B cell (primary cell): Measurements from ENCODE around the gene VPS41. TPM values are rescaled to one million over a fixed set of nuclear protein-coding genes. Genes with fewer than 3 reads are reported as not detected.

Experiments
- ATAC-seq: fragments of 200-7000 bp; cut with Tn5 transposase; one replicate; pipeline ENCODE4 v1.10.0; 2021; ENCODE audit warnings: low read depth, mild to moderate bottlenecking, moderate number of reproducible peaks, moderate library complexity
- CTCF ChIA-PET: fragments of 350-600 bp; sonication (Branson Sonifier 250); formaldehyde crosslinking; loops from one replicate; lab custom pipeline; 2021; ENCODE audit warnings: antibody characterized with exemption, inconsistent platforms; lab: Charles Lee
- POLR2A ChIA-PET: fragments of 350-600 bp; sonication (Branson Sonifier 250); formaldehyde crosslinking; loops from one replicate; lab custom pipeline; 2021; ENCODE audit warnings: antibody characterized with exemption; lab: Charles Lee
- DNase-seq: peaks from one replicate; pipeline ENCODE4 v3.0.0; 2013
- H2AFZ ChIP-seq: 2 replicates; pipeline ENCODE4 v1.6.1; 2012; ENCODE audit warnings: mild to moderate bottlenecking, low read depth, low read length; ENCODE audit not compliant: insufficient read depth, poor library complexity, severe bottlenecking
- H3K27ac ChIP-seq, 2 donors: 1 replicate in 1 of 2; 2 replicates in 1 of 2; pipeline ENCODE4 v1.5.1; 2012 to 2013; ENCODE audit warnings: low read length in 2 of 2, mild to moderate bottlenecking in 2 of 2, moderate library complexity in 1 of 2
- H3K27me3 ChIP-seq, 4 experiments: fragments of 200-600 bp in 1 of 4; sonication (generic) in 1 of 4; replicated peaks in 1 of 4; 1 replicate in 2 of 4; 2 replicates in 2 of 4; pipeline versions ENCODE4 v1.6.1 to v1.7.0; 2013 to 2016; ENCODE audit warnings: low read length in 3 of 4, mild to moderate bottlenecking in 2 of 4, mixed read lengths in 1 of 4, moderate library complexity in 1 of 4; ENCODE audit not compliant: insufficient read depth in 4 of 4, control insufficient read depth in 3 of 4; ENCODE audit errors: control extremely low read depth in 1 of 4
- H3K36me3 ChIP-seq, 2 experiments: replicated peaks in 1 of 2; 1 replicate in 1 of 2; 2 replicates in 1 of 2; pipeline versions ENCODE4 v1.6.1 to v1.7.1; 2013; ENCODE audit warnings: low read length in 1 of 2; ENCODE audit not compliant: insufficient read depth in 2 of 2, control insufficient read depth in 1 of 2; ENCODE audit errors: control extremely low read depth in 1 of 2, extremely low read depth in 1 of 2
- H3K4me1 ChIP-seq, 2 donors: fragments of 200-600 bp in 1 of 2; sonication (generic) in 1 of 2; 1 replicate in 1 of 2; 2 replicates in 1 of 2; pipeline versions ENCODE4 v1.5.1 to v1.6.1; 2013 to 2017; ENCODE audit warnings: low read length in 2 of 2; ENCODE audit not compliant: control insufficient read depth in 2 of 2, insufficient read depth in 2 of 2
- H3K4me2 ChIP-seq: replicated peaks from 2 replicates; pipeline ENCODE3; 2012; ENCODE audit warnings: mild to moderate bottlenecking, low read depth, low read length; ENCODE audit not compliant: poor library complexity, severe bottlenecking
- H3K4me3 ChIP-seq, 5 experiments: fragments of 200-600 bp in 1 of 5; sonication (generic) in 1 of 5; 1 replicate in 3 of 5; 2 replicates in 2 of 5; pipeline versions ENCODE4 v1.5.1 to v1.7.0; 2011 to 2016; ENCODE audit warnings: low read length in 4 of 5, mild to moderate bottlenecking in 4 of 5, low read depth in 2 of 5, control low read depth in 1 of 5, moderate library complexity in 1 of 5; ENCODE audit not compliant: insufficient read depth in 1 of 5; ENCODE audit errors: control extremely low read depth in 1 of 5, extremely low read depth in 1 of 5
- H3K79me2 ChIP-seq: fragments of 200-600 bp; sonication (generic); one replicate; pipeline ENCODE4 v1.6.0; 2016; ENCODE audit warnings: low read length; ENCODE audit not compliant: control insufficient read depth, insufficient read depth
- H3K9ac ChIP-seq: fragments of 200-600 bp; sonication (generic); 2 replicates; pipeline ENCODE4 v1.6.1; 2017; ENCODE audit warnings: mild to moderate bottlenecking, low read length, moderate library complexity
- H3K9me3 ChIP-seq, 3 donors: one replicate each; pipeline versions ENCODE4 v1.6.1 to v1.7.1; 2013; ENCODE audit warnings: low read length in 2 of 3; ENCODE audit not compliant: control insufficient read depth in 2 of 3, insufficient read depth in 1 of 3; ENCODE audit errors: control extremely low read depth in 1 of 3
- H4K20me1 ChIP-seq: 2 replicates; pipeline ENCODE4 v1.6.0; 2012; ENCODE audit warnings: mild to moderate bottlenecking, low read length; ENCODE audit not compliant: insufficient read depth, control insufficient read depth, poor library complexity, severe bottlenecking
- H3K27ac Mint-ChIP-seq: one replicate; pipeline ENCODE4 v1.8.0; 2021; ENCODE audit warnings: mixed read lengths
- H3K27me3 Mint-ChIP-seq: one replicate; pipeline ENCODE4 v1.8.0; 2021; ENCODE audit warnings: mixed read lengths
- H3K4me1 Mint-ChIP-seq: one replicate; pipeline ENCODE4 v1.8.0; 2021; ENCODE audit warnings: mixed read lengths
- H3K4me3 Mint-ChIP-seq: one replicate; pipeline ENCODE4 v1.8.0; 2021; ENCODE audit warnings: mixed read lengths
- H3K9me3 Mint-ChIP-seq: one replicate; pipeline ENCODE4 v1.8.0; 2022; ENCODE audit warnings: mixed read lengths; ENCODE audit not compliant: insufficient read depth
- CTCF ChIP-seq: fragments of 200-600 bp; IDR thresholded peaks from one replicate; pipeline ENCODE4 v1.8.0; 2022; ENCODE audit warnings: antibody characterized with exemption, mild to moderate bottlenecking
- EZH2 ChIP-seq: IDR thresholded peaks from 2 replicates; pipeline ENCODE4 v1.6.1; 2012; ENCODE audit warnings: borderline replicate concordance, low read depth, mild to moderate bottlenecking, moderate library complexity, low read length; ENCODE audit not compliant: insufficient read depth, poor library complexity, severe bottlenecking
- WGBS: methylation state at CpG from one replicate; pipeline ENCODE4 v1.1.5; 2013; ENCODE audit warnings: missing lambda C conversion rate; ENCODE audit not compliant: insufficient coverage; 5-methylcytosine and 5-hydroxymethylcytosine counted together
- intact Hi-C: fragments of 100-400 bp; cut with micrococcal nuclease; formaldehyde crosslinking; loops from one replicate; pipeline ENCODE4 v1.10.0; 2022
- polyA plus RNA-seq: library from polyadenylated mRNA; depleted of rRNA; stranded (reverse); fragments of >200 nt; gene quantifications from 2 replicates; pipeline ENCODE4 v1.2.3, GENCODE V29; 2012
- total RNA-seq, 2 donors: library from RNA; stranded (reverse); fragments of 120-200 nt in 1 of 2; gene quantifications; 1 replicate in 1 of 2; 2 replicates in 1 of 2; pipeline versions ENCODE4 v1.2.3 to v1.2.4, GENCODE V29; 2013 to 2022

Gene VPS41
- total and polyA plus RNA-seq, 2 donors (not counting 1 experiment from before 2014, with no cell fraction given): 9.3 to 114 TPM

- no peak overlapping the region for H3K27ac Mint-ChIP-seq
- H3K27me3 Mint-ChIP-seq: no peaks in the 10 kb centered on the region
- DNase-seq: no peak
- WGBS: 89% methylated on average over 1 of the region's 1 CpG
- Histone ChIP-seq H2AFZ (no peak overlapping the region), H3K4me2 (no peak overlapping the region), H3K4me1 (no peaks in the 10 kb centered on the region), H4K20me1 (no peaks in the 10 kb centered on the region), H3K79me2 (peaks cover 7% of the 10 kb centered on the region), H3K9me3 (peaks cover 0 to 2% (median 0%) of the 10 kb centered on the region in 3 donors), H3K9ac (no peak overlapping the region), H3K36me3 (peaks cover 0 to 5% of the 10 kb centered on the region in 2 experiments), H3K4me3 (no peak overlapping the region), H3K27ac (no peak overlapping the region), H3K27me3 (no peaks in the 10 kb centered on the region)
- TF ChIP-seq EZH2 (no peak), CTCF (no peak)
- intact Hi-C loops: no loop called here
- no peak overlapping the region for H3K4me3 Mint-ChIP-seq
- no peak for ATAC-seq
- H3K4me1 Mint-ChIP-seq: peaks cover 20% of the 10 kb centered on the region
- no peaks in the 10 kb centered on the region for H3K9me3 Mint-ChIP-seq
- CTCF ChIA-PET: no interaction called here
- POLR2A ChIA-PET: no interaction called here
Measured at GRCh38 chr7:38833329-38833728, 75.7 kb downstream of the VPS41 start.

DNA sequence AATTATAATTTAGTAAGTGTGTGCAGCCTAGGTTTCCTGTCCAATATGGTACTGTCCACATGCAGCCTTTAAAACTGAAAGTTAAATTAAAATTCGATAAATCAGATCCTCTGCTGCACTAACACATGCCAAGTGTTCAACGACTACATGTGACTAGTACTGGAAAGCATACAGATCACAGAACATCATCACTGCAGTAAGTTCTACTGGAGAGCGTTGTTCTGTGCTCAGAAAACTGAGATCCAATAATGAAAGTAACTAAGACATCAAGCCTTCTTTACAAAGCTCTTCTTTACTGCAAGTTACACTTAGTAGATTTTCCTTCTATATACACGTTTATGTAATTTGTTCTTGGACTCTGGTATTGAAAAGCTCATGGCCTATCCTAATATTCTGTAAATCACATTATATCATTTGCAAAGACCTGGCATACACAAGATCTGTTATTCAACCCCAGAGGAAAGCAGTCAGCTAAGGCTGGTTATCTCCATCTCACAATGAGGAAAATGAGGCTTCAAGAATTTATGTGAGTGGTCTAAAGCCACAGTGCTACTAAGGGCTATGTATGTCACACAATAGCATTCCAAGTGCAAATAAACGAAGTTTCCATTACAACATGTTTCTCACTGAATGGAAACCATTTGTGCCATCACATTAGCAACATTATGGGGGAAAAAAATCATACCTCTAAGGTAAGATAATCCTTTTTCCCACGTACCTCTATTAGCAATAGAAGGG is 77.6 kb downstream of the VPS41 start:
- Histone ChIP-seq H3K36me3 (peaks cover 0 to 5% of the 10 kb centered on the region in 2 experiments), H3K4me1 (peaks cover under 1 to 2% of the 10 kb centered on the region in 2 donors), H3K4me3 (no peak overlapping the region), H3K27me3 (no peaks in the 10 kb centered on the region), H2AFZ (no peak overlapping the region), H3K9me3 (no peaks in the 10 kb centered on the region), H3K4me2 (no peak overlapping the region), H3K9ac (no peak overlapping the region), H4K20me1 (no peaks in the 10 kb centered on the region), H3K79me2 (no peaks in the 10 kb centered on the region), H3K27ac (no peak overlapping the region)
- no peak overlapping the region for H3K4me3 Mint-ChIP-seq
- POLR2A ChIA-PET: no interaction called here
- H3K27me3 Mint-ChIP-seq: no peaks in the 10 kb centered on the region
- ATAC-seq: no peak
- CTCF ChIA-PET: interaction anchor here (1.3 kb wide), 1 partner anchor 34 kb away, joined by 4 read pairs; no protein-coding TSS in a partner anchor
- no peak for TF ChIP-seq CTCF
- no peak for TF ChIP-seq EZH2
- H3K27ac Mint-ChIP-seq: no peak overlapping the region
- peaks cover 24% of the 10 kb centered on the region for H3K4me1 Mint-ChIP-seq
- DNase-seq: no peak
- intact Hi-C loops: no loop called here
- no peaks in the 10 kb centered on the region for H3K9me3 Mint-ChIP-seq
- 100% methylated on average over 2 of the region's 6 CpGs for WGBS
